ENCODE results near the gene POLR3B. TPM values are rescaled to one million over a fixed set of nuclear protein-coding genes. Genes with fewer than 3 reads are reported as not detected.

Gene POLR3B
- polyA plus RNA-seq, 4 donors, result 1.8 to 8.0 (median 4.0) TPM

DNA sequence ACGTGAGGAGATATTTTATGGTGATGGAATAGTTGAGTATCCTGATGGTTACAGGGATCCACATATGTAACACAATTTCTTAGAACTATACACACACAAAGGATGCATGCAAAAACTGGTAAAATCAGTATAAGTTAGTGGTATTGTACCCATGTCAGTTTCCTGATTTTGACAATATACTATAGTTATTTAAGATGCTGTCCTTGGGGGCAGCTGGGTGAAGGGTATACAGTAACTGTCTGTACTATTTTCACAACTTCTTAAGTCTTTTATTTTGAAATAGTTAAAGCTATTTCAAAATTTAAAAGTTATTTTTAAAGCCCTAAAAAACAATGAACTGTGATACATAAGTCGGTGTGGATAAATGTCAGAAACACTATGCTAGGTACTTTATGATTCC, 24.5 kb upstream of the POLR3B start:
- FAIRE-seq (no peak), DNase-seq (no peak)
- H3K4me1 ChIP-seq (ENCODE audit: control insufficient read depth in 3 of 3, insufficient read depth in 2 of 3, low read depth in 1 of 3, low read length in 2 of 3), result no peaks in the 10 kb centered on the region
- H3K27ac ChIP-seq (ENCODE audit: low read depth in 1 of 3, low read length in 2 of 3), result no peak overlapping the region
- H3K27me3 ChIP-seq (ENCODE audit: control insufficient read depth in 3 of 3, insufficient read depth in 3 of 3, low read length in 3 of 3), result no peaks in the 10 kb centered on the region
- 73 to 97% (median 91%) methylated on average over 2 of the region's 2 CpGs for WGBS, 3 donors
- H3K9me3 ChIP-seq (ENCODE audit: control insufficient read depth in 2 of 2, insufficient read depth in 1 of 2, low read depth in 1 of 2, low read length in 1 of 2), result no peaks in the 10 kb centered on the region
- H3K4me3 ChIP-seq (ENCODE audit: low read depth in 1 of 3, low read length in 3 of 3), result no peak overlapping the region
- H3K36me3 ChIP-seq (ENCODE audit: control insufficient read depth in 3 of 3, insufficient read depth in 2 of 3, low read depth in 1 of 3, low read length in 3 of 3), result peaks cover 0 to 9% (median 7%) of the 10 kb centered on the region in 3 donors

DNA sequence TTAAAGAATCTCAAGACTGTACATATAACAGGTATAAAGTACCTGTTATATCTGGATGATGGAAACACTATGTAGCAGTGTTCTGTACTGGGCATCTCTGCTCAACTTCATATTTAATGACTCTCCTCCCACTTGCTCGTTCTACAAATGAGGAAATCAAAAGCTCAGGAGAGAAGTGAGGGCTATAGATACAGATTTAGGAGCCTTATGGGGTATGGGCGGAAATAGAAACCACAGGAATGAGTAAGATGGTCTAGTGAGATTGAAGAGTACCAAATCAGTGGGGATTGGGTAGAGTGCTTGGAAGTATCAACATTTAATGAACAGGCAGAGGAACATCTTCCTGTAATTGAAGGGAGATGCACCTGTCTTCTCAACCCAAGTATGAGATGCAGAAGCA, 23.8 kb upstream of the POLR3B start:
- 79 to 84% (median 82%) methylated on average over 2 of the region's 2 CpGs for WGBS, 3 donors
- Histone ChIP-seq H3K4me1 (ENCODE audit: control insufficient read depth in 3 of 3, insufficient read depth in 2 of 3, low read depth in 1 of 3, low read length in 2 of 3) (no peaks in the 10 kb centered on the region), H3K4me3 (ENCODE audit: low read depth in 1 of 3, low read length in 3 of 3) (no peak overlapping the region), H3K27ac (ENCODE audit: low read depth in 1 of 3, low read length in 2 of 3) (no peak overlapping the region), H3K36me3 (ENCODE audit: control insufficient read depth in 3 of 3, insufficient read depth in 2 of 3, low read depth in 1 of 3, low read length in 3 of 3) (peaks cover 0 to 9% (median 6%) of the 10 kb centered on the region in 3 donors), H3K27me3 (ENCODE audit: control insufficient read depth in 3 of 3, insufficient read depth in 3 of 3, low read length in 3 of 3) (no peaks in the 10 kb centered on the region), H3K9me3 (ENCODE audit: control insufficient read depth in 2 of 2, insufficient read depth in 1 of 2, low read depth in 1 of 2, low read length in 1 of 2) (no peaks in the 10 kb centered on the region)
- DNase-seq (no peak), FAIRE-seq (no peak)

DNA sequence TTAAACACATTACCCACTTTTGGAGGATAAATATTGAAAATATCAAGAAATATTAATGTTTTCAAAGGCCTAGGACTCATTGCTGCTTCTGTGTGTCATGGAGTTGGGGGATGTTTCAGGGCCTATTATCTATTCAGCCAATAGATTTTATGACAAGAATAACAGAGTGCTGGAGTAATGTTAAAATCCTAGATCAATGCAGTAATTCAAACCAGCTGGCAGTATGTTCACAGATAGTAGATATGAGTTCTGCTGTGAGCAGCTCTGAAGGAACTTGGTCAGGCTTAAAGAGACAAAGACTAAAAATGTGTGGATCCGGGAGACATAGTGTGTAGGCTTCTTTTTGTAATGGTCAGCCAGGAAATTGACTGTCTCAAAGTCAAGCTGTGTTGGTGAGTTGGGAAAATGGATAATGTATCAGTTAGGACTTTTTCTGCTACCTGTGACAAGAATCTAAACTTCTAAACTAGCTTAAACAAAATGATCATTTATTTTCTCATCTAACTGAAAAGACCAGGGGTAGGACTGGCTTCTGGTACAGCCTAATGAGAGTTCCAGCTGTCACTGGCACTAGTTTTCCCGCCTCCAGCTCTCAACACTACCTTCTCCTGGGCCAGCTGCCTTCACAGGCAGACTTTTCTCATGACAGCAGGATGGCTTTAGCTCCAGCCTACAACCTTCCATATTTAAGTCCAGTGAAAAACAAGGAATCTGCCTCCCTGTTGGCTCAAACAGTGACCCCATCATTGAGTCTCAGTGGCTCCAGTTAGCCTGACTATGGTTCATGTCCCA, 16.3 kb upstream of the POLR3B start:
- 62 to 93% (median 91%) methylated on average over 2 of the region's 2 CpGs for WGBS, 3 donors
- peaks cover 0 to 2% (median 0%) of the 10 kb centered on the region in 3 donors for H3K36me3 ChIP-seq (ENCODE audit: control insufficient read depth in 3 of 3, insufficient read depth in 2 of 3, low read depth in 1 of 3, low read length in 3 of 3)

DNA sequence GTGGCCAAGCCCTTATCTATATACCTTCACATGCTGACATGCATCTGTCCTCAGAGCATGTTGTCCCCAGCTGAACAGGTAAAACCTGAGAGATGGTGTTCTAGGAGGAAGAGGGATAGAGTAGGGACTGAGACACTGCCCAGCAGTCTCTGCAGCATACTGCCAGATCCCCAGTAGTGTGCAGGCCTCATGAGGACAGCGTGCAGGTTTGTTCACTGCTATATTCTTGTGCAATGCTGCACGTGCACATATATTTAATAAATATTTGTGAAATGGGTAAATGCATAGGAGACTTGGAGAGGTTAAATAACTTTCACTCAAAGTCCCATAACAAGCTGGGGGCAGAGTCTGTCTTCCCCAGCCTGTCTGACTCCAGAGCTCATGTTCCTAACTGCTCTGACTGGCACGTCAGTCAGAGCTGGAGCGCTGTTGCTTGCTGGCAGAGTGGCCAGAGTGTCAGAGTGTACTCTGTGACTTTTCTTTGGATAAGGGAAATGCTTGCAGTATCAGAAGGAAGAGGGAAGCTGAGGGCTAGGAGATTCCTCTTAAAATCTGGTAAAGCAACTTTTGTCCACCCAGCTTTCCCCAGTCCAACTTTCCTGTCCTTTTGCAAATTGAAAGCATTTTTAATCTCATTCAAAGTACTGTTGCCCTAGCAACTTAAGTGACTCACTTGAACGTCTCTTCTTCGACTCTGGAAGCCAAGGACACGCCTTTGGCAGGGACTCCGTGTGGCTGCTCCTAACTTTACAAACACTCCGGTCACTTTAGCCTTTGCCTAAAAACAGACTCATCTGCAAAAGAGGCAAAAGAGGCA, 14.9 kb upstream of the POLR3B start:
- Histone ChIP-seq H3K27ac (ENCODE audit: low read depth in 1 of 3, low read length in 2 of 3) (peak overlapping the region in 2 of 3 donors; percentile 39 to 49), H3K4me1 (ENCODE audit: control insufficient read depth in 3 of 3, insufficient read depth in 2 of 3, low read depth in 1 of 3, low read length in 2 of 3) (peaks cover 0 to 15% (median 3%) of the 10 kb centered on the region in 3 donors), H3K9me3 (ENCODE audit: control insufficient read depth in 2 of 2, insufficient read depth in 1 of 2, low read depth in 1 of 2, low read length in 1 of 2) (no peaks in the 10 kb centered on the region), H3K27me3 (ENCODE audit: control insufficient read depth in 3 of 3, insufficient read depth in 3 of 3, low read length in 3 of 3) (no peaks in the 10 kb centered on the region), H3K36me3 (ENCODE audit: control insufficient read depth in 3 of 3, insufficient read depth in 2 of 3, low read depth in 1 of 3, low read length in 3 of 3) (peaks cover 0 to 2% (median 0%) of the 10 kb centered on the region in 3 donors), H3K4me3 (ENCODE audit: low read depth in 1 of 3, low read length in 3 of 3) (peak overlapping the region in 1 of 3 donors; percentile 15)
- 17 to 33% (median 28%) methylated on average over 9 of the region's 9 CpGs for whole genome bisulfite sequencing, 3 donors
- DNase-seq, result peak; percentile 67 to 71
- no peak for FAIRE-seq

More for the DNA sequence above, 16.3 kb upstream of the POLR3B start:
- H3K27ac ChIP-seq (ENCODE audit: low read depth in 1 of 3, low read length in 2 of 3), result peak overlapping the region in 1 of 3 donors; percentile 19
- no peaks in the 10 kb centered on the region for H3K9me3 ChIP-seq (ENCODE audit: control insufficient read depth in 2 of 2, insufficient read depth in 1 of 2, low read depth in 1 of 2, low read length in 1 of 2)
- no peak overlapping the region for H3K4me3 ChIP-seq (ENCODE audit: low read depth in 1 of 3, low read length in 3 of 3)
- no peaks in the 10 kb centered on the region for H3K27me3 ChIP-seq (ENCODE audit: control insufficient read depth in 3 of 3, insufficient read depth in 3 of 3, low read length in 3 of 3)
- DNase-seq (no peak), FAIRE-seq (no peak)
- peaks cover 0 to 15% (median 3%) of the 10 kb centered on the region in 3 donors for H3K4me1 ChIP-seq (ENCODE audit: control insufficient read depth in 3 of 3, insufficient read depth in 2 of 3, low read depth in 1 of 3, low read length in 2 of 3)

DNA sequence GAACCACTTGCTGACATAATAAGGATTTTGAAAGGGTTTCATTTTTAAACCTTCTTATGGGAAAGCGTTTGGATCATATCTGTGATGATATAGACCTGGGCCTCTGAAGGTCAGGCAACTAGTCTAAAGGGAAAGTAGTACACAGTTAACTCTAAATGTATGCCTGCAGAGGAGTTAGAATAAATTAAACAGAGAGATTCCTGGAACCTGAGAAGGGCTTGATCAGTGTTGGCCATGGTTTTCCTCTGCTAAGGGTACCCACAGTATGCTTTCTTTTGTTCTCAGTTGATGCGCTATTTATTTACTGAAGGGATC, 14.4 kb upstream of the POLR3B start:
- 49 to 63% (median 62%) methylated on average over 2 of the region's 2 CpGs for WGBS, 3 donors
- H3K9me3 ChIP-seq (ENCODE audit: control insufficient read depth in 2 of 2, insufficient read depth in 1 of 2, low read depth in 1 of 2, low read length in 1 of 2), result no peaks in the 10 kb centered on the region
- peak overlapping the region in 1 of 3 donors; percentile 49 for H3K27ac ChIP-seq (ENCODE audit: low read depth in 1 of 3, low read length in 2 of 3)
- FAIRE-seq (no peak), DNase-seq (no peak)
- H3K4me1 ChIP-seq (ENCODE audit: control insufficient read depth in 3 of 3, insufficient read depth in 2 of 3, low read depth in 1 of 3, low read length in 2 of 3), result peaks cover 0 to 15% (median 3%) of the 10 kb centered on the region in 3 donors
- peak overlapping the region in 1 of 3 donors; percentile 15 for H3K4me3 ChIP-seq (ENCODE audit: low read depth in 1 of 3, low read length in 3 of 3)
- H3K27me3 ChIP-seq (ENCODE audit: control insufficient read depth in 3 of 3, insufficient read depth in 3 of 3, low read length in 3 of 3), result no peaks in the 10 kb centered on the region
- peaks cover 0 to 2% (median 0%) of the 10 kb centered on the region in 3 donors for H3K36me3 ChIP-seq (ENCODE audit: control insufficient read depth in 3 of 3, insufficient read depth in 2 of 3, low read depth in 1 of 3, low read length in 3 of 3)

DNA sequence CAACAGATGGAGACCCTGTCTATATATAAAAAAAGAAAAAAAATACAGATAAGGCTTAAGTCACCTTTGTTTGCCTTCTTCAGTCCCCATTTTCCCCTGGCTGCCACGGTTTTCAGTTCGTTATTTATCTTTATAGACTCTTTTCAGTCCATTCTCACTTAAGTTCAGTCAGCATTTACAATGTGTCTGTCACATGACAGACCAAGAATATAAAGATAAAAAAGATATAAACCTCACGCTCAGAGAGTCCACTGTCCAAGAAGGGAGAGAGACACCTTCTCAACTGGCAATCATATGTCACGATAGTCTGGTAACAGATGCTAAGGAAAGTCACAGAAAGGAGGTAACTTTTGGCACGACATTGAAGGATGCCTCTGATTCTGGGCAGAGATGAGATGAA, 13.4 kb upstream of the POLR3B start:
- H3K36me3 ChIP-seq (ENCODE audit: control insufficient read depth in 3 of 3, insufficient read depth in 2 of 3, low read depth in 1 of 3, low read length in 3 of 3), result peaks cover 0 to 2% (median 0%) of the 10 kb centered on the region in 3 donors
- no peak for FAIRE-seq
- no peaks in the 10 kb centered on the region for H3K9me3 ChIP-seq (ENCODE audit: control insufficient read depth in 2 of 2, insufficient read depth in 1 of 2, low read depth in 1 of 2, low read length in 1 of 2)
- no peaks in the 10 kb centered on the region for H3K27me3 ChIP-seq (ENCODE audit: control insufficient read depth in 3 of 3, insufficient read depth in 3 of 3, low read length in 3 of 3)
- H3K27ac ChIP-seq (ENCODE audit: low read depth in 1 of 3, low read length in 2 of 3), result peak overlapping the region in 1 of 3 donors; percentile 13
- no peak overlapping the region for H3K4me3 ChIP-seq (ENCODE audit: low read depth in 1 of 3, low read length in 3 of 3)
- WGBS, 3 donors, result 57 to 79% (median 72%) methylated on average over 5 of the region's 5 CpGs
- peak in 1 of 2 donors; percentile 51 for DNase-seq
- H3K4me1 ChIP-seq (ENCODE audit: control insufficient read depth in 3 of 3, insufficient read depth in 2 of 3, low read depth in 1 of 3, low read length in 2 of 3), result peaks cover 0 to 15% (median 3%) of the 10 kb centered on the region in 3 donors

DNA sequence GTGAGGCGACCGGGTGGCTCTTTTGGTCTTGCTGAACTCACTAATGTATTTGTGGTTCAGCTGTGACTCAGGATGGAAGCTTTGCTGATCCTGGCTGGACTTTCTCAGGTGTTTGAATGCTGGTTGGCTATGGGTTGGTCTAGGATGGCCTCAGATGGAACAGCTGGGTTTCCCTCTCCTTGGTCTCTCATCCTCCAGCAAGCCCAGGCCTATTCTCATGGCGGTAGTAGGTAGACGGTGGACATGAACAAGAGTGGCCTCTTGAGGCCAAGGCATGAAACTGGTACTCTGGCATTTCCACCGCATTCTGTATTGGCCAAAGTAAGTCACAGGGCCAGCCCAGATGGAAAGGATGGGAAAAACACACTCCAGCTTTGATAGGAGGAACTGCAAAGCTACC, 11.8 kb upstream of the POLR3B start:
- WGBS, 3 donors, result 59 to 78% (median 69%) methylated on average over 5 of the region's 5 CpGs
- H3K4me3 ChIP-seq (ENCODE audit: low read depth in 1 of 3, low read length in 3 of 3), result no peak overlapping the region
- no peak overlapping the region for H3K27ac ChIP-seq (ENCODE audit: low read depth in 1 of 3, low read length in 2 of 3)
- H3K9me3 ChIP-seq (ENCODE audit: control insufficient read depth in 2 of 2, insufficient read depth in 1 of 2, low read depth in 1 of 2, low read length in 1 of 2), result no peaks in the 10 kb centered on the region
- peak; percentile 61 to 64 for DNase-seq
- no peaks in the 10 kb centered on the region for H3K27me3 ChIP-seq (ENCODE audit: control insufficient read depth in 3 of 3, insufficient read depth in 3 of 3, low read length in 3 of 3)
- H3K36me3 ChIP-seq (ENCODE audit: control insufficient read depth in 3 of 3, insufficient read depth in 2 of 3, low read depth in 1 of 3, low read length in 3 of 3), result peaks cover 0 to 2% (median 0%) of the 10 kb centered on the region in 3 donors
- peaks cover 0 to 15% (median 3%) of the 10 kb centered on the region in 3 donors for H3K4me1 ChIP-seq (ENCODE audit: control insufficient read depth in 3 of 3, insufficient read depth in 2 of 3, low read depth in 1 of 3, low read length in 2 of 3)
- FAIRE-seq, result no peak

DNA sequence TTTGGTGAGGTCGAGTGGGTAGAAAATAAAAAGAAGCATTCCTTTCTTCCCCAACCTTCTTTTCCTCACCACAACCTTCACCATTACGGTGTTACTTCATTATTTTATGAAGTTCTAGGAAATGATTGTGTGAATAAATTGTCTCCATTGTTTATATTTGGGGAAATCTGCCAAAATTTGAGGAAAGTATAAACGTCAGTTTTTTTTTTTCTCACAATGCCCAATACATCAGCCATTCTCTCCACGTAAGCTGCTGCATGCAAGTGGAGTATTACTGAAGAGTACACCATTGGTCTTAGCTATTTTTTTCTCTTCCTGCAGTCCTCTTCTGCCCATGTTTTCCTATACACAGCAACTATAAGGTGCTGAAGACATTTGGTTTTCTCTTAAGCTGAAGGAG, 9.1 kb upstream of the POLR3B start:
- peaks cover 0 to 4% (median 0%) of the 10 kb centered on the region in 3 donors for H3K27me3 ChIP-seq (ENCODE audit: control insufficient read depth in 3 of 3, insufficient read depth in 3 of 3, low read length in 3 of 3)
- H3K36me3 ChIP-seq (ENCODE audit: control insufficient read depth in 3 of 3, insufficient read depth in 2 of 3, low read depth in 1 of 3, low read length in 3 of 3), result no peaks in the 10 kb centered on the region
- peaks cover 0 to 3% (median 0%) of the 10 kb centered on the region in 3 donors for H3K4me1 ChIP-seq (ENCODE audit: control insufficient read depth in 3 of 3, insufficient read depth in 2 of 3, low read depth in 1 of 3, low read length in 2 of 3)
- WGBS, 3 donors, result 53 to 74% (median 68%) methylated on average over 4 of the region's 4 CpGs
- DNase-seq, result no peak
- H3K27ac ChIP-seq (ENCODE audit: low read depth in 1 of 3, low read length in 2 of 3), result no peak overlapping the region
- H3K9me3 ChIP-seq (ENCODE audit: control insufficient read depth in 2 of 2, insufficient read depth in 1 of 2, low read depth in 1 of 2, low read length in 1 of 2), result no peaks in the 10 kb centered on the region
- no peak overlapping the region for H3K4me3 ChIP-seq (ENCODE audit: low read depth in 1 of 3, low read length in 3 of 3)
- no peak for FAIRE-seq
